WTC11 (cell line): ENCODE measurements around the gene TSPAN9. TPM values are rescaled to one million over a fixed set of nuclear protein-coding genes. Genes with fewer than 3 reads are reported as not detected.
A peak's percentile ranks its signal among the peaks of the same experiment; 100 is the strongest.

Experiments used
- ATAC-seq: fragments of 200-7000 bp; cut with Tn5 transposase; 2 replicates; pipeline ENCODE4 v1.10.0; 2021; ENCODE audit warnings: mild to moderate bottlenecking, moderate library complexity
- CTCF ChIA-PET: fragments of 300-600 bp; sonication (Branson Sonifier 250); formaldehyde crosslinking; loops from one replicate; lab custom pipeline; 2021; ENCODE audit warnings: antibody characterized with exemption; lab: Charles Lee
- POLR2A ChIA-PET: fragments of 350-600 bp; sonication (Branson Sonifier 250); formaldehyde crosslinking; loops from one replicate; lab custom pipeline; 2021; ENCODE audit warnings: antibody characterized with exemption; lab: Charles Lee
- DNase-seq: peaks from one replicate; pipeline ENCODE4 v3.0.0; 2021; ENCODE audit warnings: low spot score
- H3K27ac Mint-ChIP-seq: 2 replicates; pipeline ENCODE4 v1.8.0; 2021; ENCODE audit warnings: mixed read lengths
- H3K27me3 Mint-ChIP-seq: 2 replicates; pipeline ENCODE4 v1.8.0; 2021; ENCODE audit warnings: low read depth, mild to moderate bottlenecking, moderate library complexity, mixed read lengths
- H3K36me3 Mint-ChIP-seq: 2 replicates; pipeline ENCODE4 v1.8.0; 2021; ENCODE audit warnings: mixed read lengths
- H3K4me1 Mint-ChIP-seq: 2 replicates; pipeline ENCODE4 v1.8.0; 2022; ENCODE audit warnings: mixed read lengths
- H3K4me3 Mint-ChIP-seq: 2 replicates; pipeline ENCODE4 v1.8.0; 2021; ENCODE audit warnings: mild to moderate bottlenecking, moderate library complexity, mixed read lengths
- H3K9me3 Mint-ChIP-seq: 2 replicates; pipeline ENCODE4 v1.8.0; 2021; ENCODE audit warnings: mixed read lengths
- CREM ChIP-seq: sonication (generic); formaldehyde crosslinking; IDR thresholded peaks from 2 replicates; pipeline ENCODE4 v1.8.1; 2022; ENCODE audit warnings: mild to moderate bottlenecking, missing genetic modification reagents, moderate library complexity
- MXD4 ChIP-seq: fragments of 250-450 bp; sonication (Bioruptor Pico); IDR thresholded peaks from 2 replicates; pipeline ENCODE4 v1.8.0; 2021; ENCODE audit warnings: mild to moderate bottlenecking, moderate library complexity, borderline replicate concordance
- NFYB ChIP-seq: sonication (generic); formaldehyde crosslinking; conservative IDR thresholded peaks from 2 replicates; pipeline ENCODE4 v1.8.0; 2022; ENCODE audit warnings: low read depth, missing genetic modification reagents
- RORB ChIP-seq: fragments of 250-450 bp; sonication (Bioruptor Pico); IDR thresholded peaks from 2 replicates; pipeline ENCODE4 v1.9.0; 2021; ENCODE audit warnings: mild to moderate bottlenecking
- TEAD1 ChIP-seq: sonication (generic); formaldehyde crosslinking; IDR thresholded peaks from 2 replicates; pipeline ENCODE4 v1.8.0; 2022; ENCODE audit warnings: mild to moderate bottlenecking, missing genetic modification reagents
- TEAD4 ChIP-seq: sonication (generic); formaldehyde crosslinking; IDR thresholded peaks from 2 replicates; pipeline ENCODE4 v1.8.0; 2022; ENCODE audit warnings: mild to moderate bottlenecking, missing genetic modification reagents
- total RNA-seq: library from RNA; stranded (reverse); gene quantifications from 3 replicates; pipeline ENCODE4 v1.2.3, GENCODE V29; 2021
- TF ChIP-seq, protein P1 (sequence below): fragments of 250-450 bp; sonication (Bioruptor Pico); IDR thresholded peaks from 2 replicates; pipeline ENCODE4 v1.9.0; 2021; ENCODE audit warnings: moderate library complexity, mild to moderate bottlenecking, inconsistent platforms, borderline replicate concordance
- TF ChIP-seq, protein P2 (sequence below): fragments of 250-450 bp; sonication (Bioruptor Pico); IDR thresholded peaks from 2 replicates; pipeline ENCODE4 v1.9.0; 2021; ENCODE audit warnings: mild to moderate bottlenecking
- TF ChIP-seq, protein P3 (sequence below): fragments of 250-450 bp; sonication (Bioruptor Pico); IDR thresholded peaks from 2 replicates; pipeline ENCODE4 v1.9.0; 2021; ENCODE audit warnings: mild to moderate bottlenecking
- TF ChIP-seq, protein P4 (sequence below): sonication (generic); formaldehyde crosslinking; IDR thresholded peaks from 2 replicates; pipeline ENCODE4 v1.8.1; 2022; ENCODE audit warnings: missing genetic modification reagents, borderline replicate concordance
- TF ChIP-seq, protein P5 (sequence below): sonication (generic); formaldehyde crosslinking; IDR thresholded peaks from 2 replicates; pipeline ENCODE4 v1.8.0; 2023; ENCODE audit warnings: missing genetic modification reagents, mild to moderate bottlenecking, borderline replicate concordance
- TF ChIP-seq, protein P6 (sequence below): sonication (generic); formaldehyde crosslinking; IDR thresholded peaks from 2 replicates; pipeline ENCODE4 v1.8.1; 2023; ENCODE audit warnings: mild to moderate bottlenecking, missing genetic modification reagents, borderline replicate concordance
- TF ChIP-seq, protein P7 (sequence below): sonication (generic); formaldehyde crosslinking; IDR thresholded peaks from 2 replicates; pipeline ENCODE4 v1.8.0; 2022; ENCODE audit warnings: mild to moderate bottlenecking, missing genetic modification reagents
- TF ChIP-seq, protein P8 (sequence below): sonication (generic); formaldehyde crosslinking; IDR thresholded peaks from 2 replicates; pipeline ENCODE4 v1.8.0; 2022; ENCODE audit warnings: missing genetic modification reagents

Gene TSPAN9
- total RNA-seq, 1 experiment from 2014 or later = 27.6 TPM

DNA sequence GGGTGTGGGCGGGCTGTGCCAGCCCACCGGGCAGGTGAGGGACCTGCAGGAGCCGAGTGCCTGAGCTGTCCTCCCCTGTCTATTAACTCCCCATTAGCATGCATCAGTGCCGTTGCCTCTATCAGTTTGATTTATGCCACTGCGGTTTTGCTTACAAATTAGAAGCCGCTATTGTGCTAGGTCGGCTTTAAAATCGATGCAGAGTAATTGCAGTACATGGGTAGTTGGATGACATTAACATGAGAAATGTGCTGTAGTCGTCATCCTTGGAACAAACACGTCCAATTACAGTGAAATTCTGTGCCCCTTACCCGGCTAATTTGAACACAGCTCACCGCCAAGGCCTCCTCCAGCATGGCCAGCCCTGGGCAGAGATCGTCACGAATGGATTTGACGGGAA, 145.8 kb downstream of the TSPAN9 start (continued):
- TF ChIP-seq, protein P1, sequence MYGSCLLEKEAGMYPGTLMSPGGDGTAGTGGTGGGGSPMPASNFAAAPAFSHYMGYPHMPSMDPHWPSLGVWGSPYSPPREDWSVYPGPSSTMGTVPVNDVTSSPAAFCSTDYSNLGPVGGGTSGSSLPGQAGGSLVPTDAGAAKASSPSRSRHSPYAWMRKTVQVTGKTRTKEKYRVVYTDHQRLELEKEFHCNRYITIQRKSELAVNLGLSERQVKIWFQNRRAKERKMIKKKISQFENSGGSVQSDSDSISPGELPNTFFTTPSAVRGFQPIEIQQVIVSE (CRISPR knock-in tag) = no peak
- TF ChIP-seq, protein P2, sequence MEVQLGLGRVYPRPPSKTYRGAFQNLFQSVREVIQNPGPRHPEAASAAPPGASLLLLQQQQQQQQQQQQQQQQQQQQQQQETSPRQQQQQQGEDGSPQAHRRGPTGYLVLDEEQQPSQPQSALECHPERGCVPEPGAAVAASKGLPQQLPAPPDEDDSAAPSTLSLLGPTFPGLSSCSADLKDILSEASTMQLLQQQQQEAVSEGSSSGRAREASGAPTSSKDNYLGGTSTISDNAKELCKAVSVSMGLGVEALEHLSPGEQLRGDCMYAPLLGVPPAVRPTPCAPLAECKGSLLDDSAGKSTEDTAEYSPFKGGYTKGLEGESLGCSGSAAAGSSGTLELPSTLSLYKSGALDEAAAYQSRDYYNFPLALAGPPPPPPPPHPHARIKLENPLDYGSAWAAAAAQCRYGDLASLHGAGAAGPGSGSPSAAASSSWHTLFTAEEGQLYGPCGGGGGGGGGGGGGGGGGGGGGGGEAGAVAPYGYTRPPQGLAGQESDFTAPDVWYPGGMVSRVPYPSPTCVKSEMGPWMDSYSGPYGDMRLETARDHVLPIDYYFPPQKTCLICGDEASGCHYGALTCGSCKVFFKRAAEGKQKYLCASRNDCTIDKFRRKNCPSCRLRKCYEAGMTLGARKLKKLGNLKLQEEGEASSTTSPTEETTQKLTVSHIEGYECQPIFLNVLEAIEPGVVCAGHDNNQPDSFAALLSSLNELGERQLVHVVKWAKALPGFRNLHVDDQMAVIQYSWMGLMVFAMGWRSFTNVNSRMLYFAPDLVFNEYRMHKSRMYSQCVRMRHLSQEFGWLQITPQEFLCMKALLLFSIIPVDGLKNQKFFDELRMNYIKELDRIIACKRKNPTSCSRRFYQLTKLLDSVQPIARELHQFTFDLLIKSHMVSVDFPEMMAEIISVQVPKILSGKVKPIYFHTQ (CRISPR knock-in tag) = no peak
- TF ChIP-seq, protein P3, sequence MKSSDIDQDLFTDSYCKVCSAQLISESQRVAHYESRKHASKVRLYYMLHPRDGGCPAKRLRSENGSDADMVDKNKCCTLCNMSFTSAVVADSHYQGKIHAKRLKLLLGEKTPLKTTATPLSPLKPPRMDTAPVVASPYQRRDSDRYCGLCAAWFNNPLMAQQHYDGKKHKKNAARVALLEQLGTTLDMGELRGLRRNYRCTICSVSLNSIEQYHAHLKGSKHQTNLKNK (CRISPR knock-in tag) = no peak

DNA sequence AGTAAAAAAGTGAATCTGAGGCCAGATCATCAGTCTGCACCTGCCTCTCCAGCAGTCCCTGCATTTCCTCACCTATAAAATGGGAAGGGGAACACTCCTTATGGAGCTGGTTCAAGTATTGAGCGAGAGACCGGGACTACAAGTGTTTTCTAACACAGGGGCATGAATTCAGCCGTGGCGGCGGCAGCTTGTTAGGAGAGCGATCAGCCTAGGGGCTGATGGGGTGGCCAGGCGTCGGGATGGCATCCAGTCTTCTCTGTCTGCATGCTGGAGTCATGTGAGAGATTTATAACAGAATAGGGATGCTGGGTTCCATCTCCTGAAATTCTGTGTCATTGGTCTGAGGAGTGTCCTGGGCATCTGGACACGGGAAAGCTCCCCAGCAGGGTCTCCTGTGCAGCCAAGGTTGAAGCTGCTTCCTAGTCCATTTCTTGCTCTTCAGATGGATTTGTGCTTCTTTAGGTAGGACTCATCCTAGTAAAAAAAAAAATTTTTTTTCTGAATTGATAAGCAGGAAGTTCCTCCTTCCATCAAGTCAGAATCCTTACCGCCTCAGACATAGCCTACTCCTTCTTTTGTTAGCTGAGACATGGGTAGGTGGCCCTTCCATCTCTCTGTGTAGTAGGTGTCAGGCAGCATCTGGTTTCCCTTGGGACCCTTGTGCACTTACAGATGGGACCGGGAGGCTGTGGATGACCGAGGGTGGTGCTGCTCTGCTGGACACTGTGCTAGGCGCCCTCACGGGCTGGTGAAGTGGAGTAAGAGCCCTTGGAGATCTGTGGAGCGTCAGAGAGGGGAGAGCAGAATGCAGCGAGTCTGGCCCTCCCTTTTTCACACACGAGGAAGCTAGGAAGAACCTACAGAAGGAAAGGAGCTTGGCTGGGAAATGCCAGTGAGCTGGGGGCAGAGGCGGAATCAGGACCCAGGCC, 146.7 kb downstream of the TSPAN9 start:
- H3K4me1 Mint-ChIP-seq = peaks cover 23% of the 10 kb centered on the region
- POLR2A ChIA-PET = no interaction called here
- H3K27me3 Mint-ChIP-seq = no peaks in the 10 kb centered on the region
- peaks cover 6% of the 10 kb centered on the region for H3K36me3 Mint-ChIP-seq
- ATAC-seq (no peak), DNase-seq (no peak)
- H3K9me3 Mint-ChIP-seq = peaks cover 8% of the 10 kb centered on the region; the same call in 1 of the 2 replicates
- H3K4me3 Mint-ChIP-seq = no peak overlapping the region
- peak overlapping the region; percentile 68 for H3K27ac Mint-ChIP-seq
- CTCF ChIA-PET = interaction anchor here (0.7 to 1.8 kb wide), 8 partner anchors 9 to 151 kb away, joined by 3 to 10 read pairs (median 4); no protein-coding TSS in a partner anchor
- TF ChIP-seq NFYB (CRISPR knock-in tag) (no peak), CREM (CRISPR knock-in tag) (no peak), TEAD1 (no peak), TEAD4 (CRISPR knock-in tag) (no peak), RORB (CRISPR knock-in tag) (no peak), MXD4 (CRISPR knock-in tag) (no peak)
- TF ChIP-seq, protein P4, sequence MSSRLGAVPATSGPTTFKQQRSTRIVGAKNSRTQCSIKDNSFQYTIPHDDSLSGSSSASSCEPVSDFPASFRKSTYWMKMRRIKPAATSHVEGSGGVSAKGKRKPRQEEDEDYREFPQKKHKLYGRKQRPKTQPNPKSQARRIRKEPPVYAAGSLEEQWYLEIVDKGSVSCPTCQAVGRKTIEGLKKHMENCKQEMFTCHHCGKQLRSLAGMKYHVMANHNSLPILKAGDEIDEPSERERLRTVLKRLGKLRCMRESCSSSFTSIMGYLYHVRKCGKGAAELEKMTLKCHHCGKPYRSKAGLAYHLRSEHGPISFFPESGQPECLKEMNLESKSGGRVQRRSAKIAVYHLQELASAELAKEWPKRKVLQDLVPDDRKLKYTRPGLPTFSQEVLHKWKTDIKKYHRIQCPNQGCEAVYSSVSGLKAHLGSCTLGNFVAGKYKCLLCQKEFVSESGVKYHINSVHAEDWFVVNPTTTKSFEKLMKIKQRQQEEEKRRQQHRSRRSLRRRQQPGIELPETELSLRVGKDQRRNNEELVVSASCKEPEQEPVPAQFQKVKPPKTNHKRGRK = no peak
- TF ChIP-seq, protein P5, sequence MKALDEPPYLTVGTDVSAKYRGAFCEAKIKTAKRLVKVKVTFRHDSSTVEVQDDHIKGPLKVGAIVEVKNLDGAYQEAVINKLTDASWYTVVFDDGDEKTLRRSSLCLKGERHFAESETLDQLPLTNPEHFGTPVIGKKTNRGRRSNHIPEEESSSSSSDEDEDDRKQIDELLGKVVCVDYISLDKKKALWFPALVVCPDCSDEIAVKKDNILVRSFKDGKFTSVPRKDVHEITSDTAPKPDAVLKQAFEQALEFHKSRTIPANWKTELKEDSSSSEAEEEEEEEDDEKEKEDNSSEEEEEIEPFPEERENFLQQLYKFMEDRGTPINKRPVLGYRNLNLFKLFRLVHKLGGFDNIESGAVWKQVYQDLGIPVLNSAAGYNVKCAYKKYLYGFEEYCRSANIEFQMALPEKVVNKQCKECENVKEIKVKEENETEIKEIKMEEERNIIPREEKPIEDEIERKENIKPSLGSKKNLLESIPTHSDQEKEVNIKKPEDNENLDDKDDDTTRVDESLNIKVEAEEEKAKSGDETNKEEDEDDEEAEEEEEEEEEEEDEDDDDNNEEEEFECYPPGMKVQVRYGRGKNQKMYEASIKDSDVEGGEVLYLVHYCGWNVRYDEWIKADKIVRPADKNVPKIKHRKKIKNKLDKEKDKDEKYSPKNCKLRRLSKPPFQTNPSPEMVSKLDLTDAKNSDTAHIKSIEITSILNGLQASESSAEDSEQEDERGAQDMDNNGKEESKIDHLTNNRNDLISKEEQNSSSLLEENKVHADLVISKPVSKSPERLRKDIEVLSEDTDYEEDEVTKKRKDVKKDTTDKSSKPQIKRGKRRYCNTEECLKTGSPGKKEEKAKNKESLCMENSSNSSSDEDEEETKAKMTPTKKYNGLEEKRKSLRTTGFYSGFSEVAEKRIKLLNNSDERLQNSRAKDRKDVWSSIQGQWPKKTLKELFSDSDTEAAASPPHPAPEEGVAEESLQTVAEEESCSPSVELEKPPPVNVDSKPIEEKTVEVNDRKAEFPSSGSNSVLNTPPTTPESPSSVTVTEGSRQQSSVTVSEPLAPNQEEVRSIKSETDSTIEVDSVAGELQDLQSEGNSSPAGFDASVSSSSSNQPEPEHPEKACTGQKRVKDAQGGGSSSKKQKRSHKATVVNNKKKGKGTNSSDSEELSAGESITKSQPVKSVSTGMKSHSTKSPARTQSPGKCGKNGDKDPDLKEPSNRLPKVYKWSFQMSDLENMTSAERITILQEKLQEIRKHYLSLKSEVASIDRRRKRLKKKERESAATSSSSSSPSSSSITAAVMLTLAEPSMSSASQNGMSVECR (CRISPR knock-in tag) = no peak
- TF ChIP-seq, protein P6, sequence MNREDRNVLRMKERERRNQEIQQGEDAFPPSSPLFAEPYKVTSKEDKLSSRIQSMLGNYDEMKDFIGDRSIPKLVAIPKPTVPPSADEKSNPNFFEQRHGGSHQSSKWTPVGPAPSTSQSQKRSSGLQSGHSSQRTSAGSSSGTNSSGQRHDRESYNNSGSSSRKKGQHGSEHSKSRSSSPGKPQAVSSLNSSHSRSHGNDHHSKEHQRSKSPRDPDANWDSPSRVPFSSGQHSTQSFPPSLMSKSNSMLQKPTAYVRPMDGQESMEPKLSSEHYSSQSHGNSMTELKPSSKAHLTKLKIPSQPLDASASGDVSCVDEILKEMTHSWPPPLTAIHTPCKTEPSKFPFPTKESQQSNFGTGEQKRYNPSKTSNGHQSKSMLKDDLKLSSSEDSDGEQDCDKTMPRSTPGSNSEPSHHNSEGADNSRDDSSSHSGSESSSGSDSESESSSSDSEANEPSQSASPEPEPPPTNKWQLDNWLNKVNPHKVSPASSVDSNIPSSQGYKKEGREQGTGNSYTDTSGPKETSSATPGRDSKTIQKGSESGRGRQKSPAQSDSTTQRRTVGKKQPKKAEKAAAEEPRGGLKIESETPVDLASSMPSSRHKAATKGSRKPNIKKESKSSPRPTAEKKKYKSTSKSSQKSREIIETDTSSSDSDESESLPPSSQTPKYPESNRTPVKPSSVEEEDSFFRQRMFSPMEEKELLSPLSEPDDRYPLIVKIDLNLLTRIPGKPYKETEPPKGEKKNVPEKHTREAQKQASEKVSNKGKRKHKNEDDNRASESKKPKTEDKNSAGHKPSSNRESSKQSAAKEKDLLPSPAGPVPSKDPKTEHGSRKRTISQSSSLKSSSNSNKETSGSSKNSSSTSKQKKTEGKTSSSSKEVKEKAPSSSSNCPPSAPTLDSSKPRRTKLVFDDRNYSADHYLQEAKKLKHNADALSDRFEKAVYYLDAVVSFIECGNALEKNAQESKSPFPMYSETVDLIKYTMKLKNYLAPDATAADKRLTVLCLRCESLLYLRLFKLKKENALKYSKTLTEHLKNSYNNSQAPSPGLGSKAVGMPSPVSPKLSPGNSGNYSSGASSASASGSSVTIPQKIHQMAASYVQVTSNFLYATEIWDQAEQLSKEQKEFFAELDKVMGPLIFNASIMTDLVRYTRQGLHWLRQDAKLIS = no peak
- TF ChIP-seq, protein P7, sequence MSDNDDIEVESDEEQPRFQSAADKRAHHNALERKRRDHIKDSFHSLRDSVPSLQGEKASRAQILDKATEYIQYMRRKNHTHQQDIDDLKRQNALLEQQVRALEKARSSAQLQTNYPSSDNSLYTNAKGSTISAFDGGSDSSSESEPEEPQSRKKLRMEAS (CRISPR knock-in tag) = no peak
- TF ChIP-seq, protein P8, sequence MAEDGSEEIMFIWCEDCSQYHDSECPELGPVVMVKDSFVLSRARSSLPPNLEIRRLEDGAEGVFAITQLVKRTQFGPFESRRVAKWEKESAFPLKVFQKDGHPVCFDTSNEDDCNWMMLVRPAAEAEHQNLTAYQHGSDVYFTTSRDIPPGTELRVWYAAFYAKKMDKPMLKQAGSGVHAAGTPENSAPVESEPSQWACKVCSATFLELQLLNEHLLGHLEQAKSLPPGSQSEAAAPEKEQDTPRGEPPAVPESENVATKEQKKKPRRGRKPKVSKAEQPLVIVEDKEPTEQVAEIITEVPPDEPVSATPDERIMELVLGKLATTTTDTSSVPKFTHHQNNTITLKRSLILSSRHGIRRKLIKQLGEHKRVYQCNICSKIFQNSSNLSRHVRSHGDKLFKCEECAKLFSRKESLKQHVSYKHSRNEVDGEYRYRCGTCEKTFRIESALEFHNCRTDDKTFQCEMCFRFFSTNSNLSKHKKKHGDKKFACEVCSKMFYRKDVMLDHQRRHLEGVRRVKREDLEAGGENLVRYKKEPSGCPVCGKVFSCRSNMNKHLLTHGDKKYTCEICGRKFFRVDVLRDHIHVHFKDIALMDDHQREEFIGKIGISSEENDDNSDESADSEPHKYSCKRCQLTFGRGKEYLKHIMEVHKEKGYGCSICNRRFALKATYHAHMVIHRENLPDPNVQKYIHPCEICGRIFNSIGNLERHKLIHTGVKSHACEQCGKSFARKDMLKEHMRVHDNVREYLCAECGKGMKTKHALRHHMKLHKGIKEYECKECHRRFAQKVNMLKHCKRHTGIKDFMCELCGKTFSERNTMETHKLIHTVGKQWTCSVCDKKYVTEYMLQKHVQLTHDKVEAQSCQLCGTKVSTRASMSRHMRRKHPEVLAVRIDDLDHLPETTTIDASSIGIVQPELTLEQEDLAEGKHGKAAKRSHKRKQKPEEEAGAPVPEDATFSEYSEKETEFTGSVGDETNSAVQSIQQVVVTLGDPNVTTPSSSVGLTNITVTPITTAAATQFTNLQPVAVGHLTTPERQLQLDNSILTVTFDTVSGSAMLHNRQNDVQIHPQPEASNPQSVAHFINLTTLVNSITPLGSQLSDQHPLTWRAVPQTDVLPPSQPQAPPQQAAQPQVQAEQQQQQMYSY (CRISPR knock-in tag) = no peak
